ENCODE data around the gene TP53.
A peak's percentile ranks its signal among the peaks of the same experiment; 100 is the strongest.

TP53 gene

DNA sequence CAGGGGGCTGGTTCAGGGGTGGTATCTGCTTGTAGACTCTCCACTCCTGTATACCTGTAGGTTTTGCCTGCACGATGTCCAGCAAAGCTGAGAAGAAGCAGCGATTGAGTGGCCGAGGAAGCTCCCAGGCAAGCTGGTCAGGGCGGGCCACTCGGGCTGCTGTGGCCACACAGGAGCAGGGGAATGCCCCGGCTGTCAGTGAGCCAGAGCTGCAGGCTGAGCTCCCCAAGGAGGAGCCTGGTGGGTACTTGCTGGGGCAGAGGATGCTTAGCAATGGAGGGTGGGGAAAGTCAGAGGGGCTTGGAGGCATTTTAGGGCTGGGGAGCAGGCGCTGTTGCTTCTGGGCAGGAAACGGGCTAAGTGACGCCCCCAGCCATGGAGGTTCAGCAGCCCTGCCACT lies 32.4 kb upstream of the TP53 start:
- no peak overlapping the region for H3K4me3 ChIP-seq (ENCODE audit: insufficient read depth, low read length, poor library complexity, severe bottlenecking)
- H3F3A ChIP-seq (ENCODE audit: insufficient read depth) = no peaks in the 10 kb centered on the region
- H3K79me2 ChIP-seq (ENCODE audit: insufficient read depth, low read length) = no peaks in the 10 kb centered on the region
- TF ChIP-seq, protein P1, sequence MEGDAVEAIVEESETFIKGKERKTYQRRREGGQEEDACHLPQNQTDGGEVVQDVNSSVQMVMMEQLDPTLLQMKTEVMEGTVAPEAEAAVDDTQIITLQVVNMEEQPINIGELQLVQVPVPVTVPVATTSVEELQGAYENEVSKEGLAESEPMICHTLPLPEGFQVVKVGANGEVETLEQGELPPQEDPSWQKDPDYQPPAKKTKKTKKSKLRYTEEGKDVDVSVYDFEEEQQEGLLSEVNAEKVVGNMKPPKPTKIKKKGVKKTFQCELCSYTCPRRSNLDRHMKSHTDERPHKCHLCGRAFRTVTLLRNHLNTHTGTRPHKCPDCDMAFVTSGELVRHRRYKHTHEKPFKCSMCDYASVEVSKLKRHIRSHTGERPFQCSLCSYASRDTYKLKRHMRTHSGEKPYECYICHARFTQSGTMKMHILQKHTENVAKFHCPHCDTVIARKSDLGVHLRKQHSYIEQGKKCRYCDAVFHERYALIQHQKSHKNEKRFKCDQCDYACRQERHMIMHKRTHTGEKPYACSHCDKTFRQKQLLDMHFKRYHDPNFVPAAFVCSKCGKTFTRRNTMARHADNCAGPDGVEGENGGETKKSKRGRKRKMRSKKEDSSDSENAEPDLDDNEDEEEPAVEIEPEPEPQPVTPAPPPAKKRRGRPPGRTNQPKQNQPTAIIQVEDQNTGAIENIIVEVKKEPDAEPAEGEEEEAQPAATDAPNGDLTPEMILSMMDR (IDR thresholded peaks at IDR 0.05; ENCODE audit: insufficient read depth, low read length, poor library complexity, severe bottlenecking) = no peak
- no peak for TF ChIP-seq EZH2phosphoT487 (conservative IDR thresholded peaks at IDR 0.05; ENCODE audit: low read length)
- H3K27ac ChIP-seq (ENCODE audit: low read depth, low read length) = no peak overlapping the region
- no peaks in the 10 kb centered on the region for H3K9me3 ChIP-seq (ENCODE audit: insufficient read depth, low read length)
- no peak overlapping the region for H3K4me2 ChIP-seq (ENCODE audit: low read depth, low read length, poor library complexity, severe bottlenecking)
- no peaks in the 10 kb centered on the region for H4K20me1 ChIP-seq (ENCODE audit: low read depth, low read length)
- H3K9ac ChIP-seq (ENCODE audit: low read length) = no peak overlapping the region
- H3K36me3 ChIP-seq (ENCODE audit: low read length) = no peaks in the 10 kb centered on the region
- no peak overlapping the region for H2AFZ ChIP-seq (ENCODE audit: low read depth, low read length, severe bottlenecking)
- no peaks in the 10 kb centered on the region for H3K9me2 ChIP-seq (replicated peaks; ENCODE audit: insufficient read depth, low read length)
- H3K27me3 ChIP-seq (ENCODE audit: low read length) = no peaks in the 10 kb centered on the region

DNA sequence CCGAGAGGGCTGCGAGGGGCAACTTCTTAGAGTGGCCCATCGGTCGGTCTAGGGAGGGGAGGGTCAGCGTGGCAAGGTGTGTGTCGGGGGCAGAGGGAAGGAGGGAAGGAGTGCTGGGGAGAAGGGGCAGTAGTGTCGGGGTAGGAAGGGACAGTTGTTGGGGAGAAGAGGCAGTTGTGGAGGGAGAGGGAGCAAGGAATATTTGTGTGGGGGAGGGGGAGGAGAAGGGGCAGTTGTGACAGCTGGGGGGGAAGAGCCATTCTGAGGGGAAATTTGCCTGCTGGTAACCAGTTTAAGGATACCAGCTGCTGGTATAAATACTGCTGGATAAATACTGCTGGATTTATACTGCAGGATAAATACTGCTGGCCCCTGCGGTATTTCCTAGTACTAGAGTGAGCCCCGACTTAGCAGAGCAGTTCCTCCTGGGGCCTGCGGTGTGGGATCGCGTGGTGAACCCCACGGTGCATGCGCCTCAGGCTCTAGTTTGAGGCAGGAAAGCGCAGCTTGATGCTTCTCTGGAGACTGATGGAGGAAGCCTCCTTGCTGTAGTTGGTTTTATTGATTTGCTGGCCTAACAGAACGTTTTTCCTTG lies 30.6 kb upstream of the TP53 start:
- H3K36me3 ChIP-seq (ENCODE audit: low read length) = no peaks in the 10 kb centered on the region
- peak overlapping the region; percentile 54 for H3K4me2 ChIP-seq (ENCODE audit: low read depth, low read length, poor library complexity, severe bottlenecking)
- peak overlapping the region; percentile 47 for H3K9ac ChIP-seq (ENCODE audit: low read length)
- H3K4me3 ChIP-seq (ENCODE audit: insufficient read depth, low read length, poor library complexity, severe bottlenecking) = peak overlapping the region; percentile 40
- no peak overlapping the region for H3K27ac ChIP-seq (ENCODE audit: low read depth, low read length)
- H3K9me3 ChIP-seq (ENCODE audit: insufficient read depth, low read length) = no peaks in the 10 kb centered on the region
- TF ChIP-seq, protein P1 (IDR thresholded peaks at IDR 0.05; ENCODE audit: insufficient read depth, low read length, poor library complexity, severe bottlenecking) = no peak
- no peak for TF ChIP-seq EZH2phosphoT487 (conservative IDR thresholded peaks at IDR 0.05; ENCODE audit: low read length)
- H4K20me1 ChIP-seq (ENCODE audit: low read depth, low read length) = no peaks in the 10 kb centered on the region
- no peaks in the 10 kb centered on the region for H3K27me3 ChIP-seq (ENCODE audit: low read length)
- no peaks in the 10 kb centered on the region for H3K9me2 ChIP-seq (replicated peaks; ENCODE audit: insufficient read depth, low read length)
- H2AFZ ChIP-seq (ENCODE audit: low read depth, low read length, severe bottlenecking) = no peak overlapping the region
- H3K79me2 ChIP-seq (ENCODE audit: insufficient read depth, low read length) = no peaks in the 10 kb centered on the region
- no peaks in the 10 kb centered on the region for H3F3A ChIP-seq (ENCODE audit: insufficient read depth)

DNA sequence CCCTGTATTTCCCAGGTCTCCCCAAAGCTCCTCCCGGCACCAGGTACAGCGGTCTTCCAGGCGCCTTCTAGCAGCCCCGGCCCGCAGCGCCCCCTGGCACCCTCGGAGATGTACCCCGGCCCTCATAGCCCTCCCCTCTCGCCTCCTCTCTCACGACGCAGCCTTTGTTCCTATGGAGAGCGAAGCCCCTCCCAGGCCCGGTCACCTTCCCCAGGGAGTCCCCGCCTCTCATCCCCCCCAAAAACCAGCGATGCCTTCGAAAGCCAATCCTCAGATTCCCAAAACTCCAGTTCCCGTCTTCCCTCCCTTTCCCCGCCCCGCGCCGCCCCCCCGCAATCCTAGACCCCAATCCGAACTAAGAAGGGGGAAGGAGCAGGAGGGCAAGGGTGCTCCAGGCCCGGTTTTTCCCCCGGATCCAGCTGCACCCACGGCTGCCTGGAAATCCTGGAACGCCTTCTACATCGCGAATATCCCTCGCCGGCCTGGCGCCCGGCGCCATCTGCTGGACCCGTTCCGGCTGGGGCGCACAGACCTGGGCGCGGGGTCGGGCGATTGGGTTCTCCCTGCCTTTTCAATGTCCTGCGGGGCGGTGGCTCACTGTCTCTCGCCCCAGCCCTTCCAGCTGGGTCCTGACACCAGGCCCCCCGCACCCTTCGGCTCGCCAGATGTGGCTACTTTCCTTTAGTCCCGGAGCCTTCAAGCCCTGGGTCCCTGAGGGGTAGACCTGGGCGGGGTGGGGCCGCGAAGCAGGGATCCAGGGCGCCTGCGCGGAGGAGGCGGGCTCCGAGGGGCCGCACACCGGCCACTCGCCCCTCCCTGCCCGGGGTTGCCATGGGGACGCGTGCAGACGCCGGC lies 29.8 kb upstream of the TP53 start, which contains the start of gene DNAH2:
Gene DNAH2, plus strand, starts transcription at position 844 of the 855 bp plus-strand sequence. CDS start 1,991 bp downstream, outside the sequence.
- Histone ChIP-seq H3K27me3 (ENCODE audit: low read length) (no peaks in the 10 kb centered on the region), H3K9ac (ENCODE audit: low read length) (peak within 1 kb of the TSS; percentile 47), H4K20me1 (ENCODE audit: low read depth, low read length) (no peaks in the 10 kb centered on the region), H3F3A (ENCODE audit: insufficient read depth) (no peaks in the 10 kb centered on the region), H3K4me2 (ENCODE audit: low read depth, low read length, poor library complexity, severe bottlenecking) (peak within 1 kb of the TSS; percentile 54), H3K36me3 (ENCODE audit: low read length) (no peaks in the 10 kb centered on the region), H2AFZ (ENCODE audit: low read depth, low read length, severe bottlenecking) (peak within 1 kb of the TSS; percentile 78), H3K9me3 (ENCODE audit: insufficient read depth, low read length) (no peaks in the 10 kb centered on the region), H3K79me2 (ENCODE audit: insufficient read depth, low read length) (no peaks in the 10 kb centered on the region), H3K4me3 (ENCODE audit: insufficient read depth, low read length, poor library complexity, severe bottlenecking) (peak within 1 kb of the TSS; percentile 40), H3K9me2 (replicated peaks; ENCODE audit: insufficient read depth, low read length) (no peaks in the 10 kb centered on the region), H3K27ac (ENCODE audit: low read depth, low read length) (no peak within 1 kb of the TSS)
- 0 out of 2 replicates have a peak, but pooled peaks have one; percentile 29 for TF ChIP-seq EZH2phosphoT487 (conservative IDR thresholded peaks at IDR 0.05; ENCODE audit: low read length)
- TF ChIP-seq, protein P1 (IDR thresholded peaks at IDR 0.05; ENCODE audit: insufficient read depth, low read length, poor library complexity, severe bottlenecking) = peak; percentile 26
